Neural cell (in vitro differentiated cells): ENCODE data around the gene INPP5F.

Source experiments
- EZH2 ChIP-seq: fragments of 200-600, 300-800 bp; shearing (Covaris generic), sonication (generic); IDR thresholded peaks from 2 replicates; pipeline ENCODE4 v1.6.1; 2014; ENCODE audit warnings: antibody characterized with exemption, low read length, borderline replicate concordance, mild to moderate bottlenecking; ENCODE audit not compliant: insufficient read depth, poor library complexity, severe bottlenecking
- RAD21 ChIP-seq: fragments of 450-650 bp; conservative IDR thresholded peaks from 2 replicates; pipeline ENCODE4 v1.6.1; 2014; ENCODE audit warnings: antibody characterized with exemption, mild to moderate bottlenecking, moderate library complexity
- REST ChIP-seq: IDR thresholded peaks from 2 replicates; pipeline ENCODE4 v1.6.1; 2012; ENCODE audit warnings: borderline replicate concordance
- TAF1 ChIP-seq: IDR thresholded peaks from 2 replicates; pipeline ENCODE4 v1.6.1; 2012; ENCODE audit warnings: low read depth
- TF ChIP-seq, protein P1 (sequence below): fragments of 450-650 bp; IDR thresholded peaks from 2 replicates; pipeline ENCODE4 v1.5.1; 2014; ENCODE audit warnings: antibody characterized with exemption, mild to moderate bottlenecking, moderate library complexity; ENCODE audit not compliant: poor library complexity, severe bottlenecking

DNA sequence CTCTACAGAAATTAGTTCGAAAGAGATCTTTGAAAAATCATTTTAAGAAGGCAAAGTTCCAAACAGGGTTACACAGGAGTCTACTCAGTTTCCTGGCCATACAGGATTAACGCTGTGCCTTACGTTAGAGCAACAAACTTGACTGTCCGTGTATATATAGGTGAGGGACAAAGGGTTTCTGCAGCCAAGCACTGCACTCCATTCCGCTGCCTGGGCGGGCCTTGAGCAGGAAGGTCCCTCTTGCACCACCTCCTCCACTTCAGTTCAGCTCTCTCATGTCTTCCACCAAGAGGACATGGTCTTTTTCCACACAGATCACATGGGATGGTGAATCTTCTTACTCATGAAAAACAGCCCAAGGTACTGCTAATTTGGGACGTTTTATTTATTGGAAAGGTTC is 103.6 kb downstream of the INPP5F start:
- no peak for TF ChIP-seq REST
- TF ChIP-seq, protein P1, sequence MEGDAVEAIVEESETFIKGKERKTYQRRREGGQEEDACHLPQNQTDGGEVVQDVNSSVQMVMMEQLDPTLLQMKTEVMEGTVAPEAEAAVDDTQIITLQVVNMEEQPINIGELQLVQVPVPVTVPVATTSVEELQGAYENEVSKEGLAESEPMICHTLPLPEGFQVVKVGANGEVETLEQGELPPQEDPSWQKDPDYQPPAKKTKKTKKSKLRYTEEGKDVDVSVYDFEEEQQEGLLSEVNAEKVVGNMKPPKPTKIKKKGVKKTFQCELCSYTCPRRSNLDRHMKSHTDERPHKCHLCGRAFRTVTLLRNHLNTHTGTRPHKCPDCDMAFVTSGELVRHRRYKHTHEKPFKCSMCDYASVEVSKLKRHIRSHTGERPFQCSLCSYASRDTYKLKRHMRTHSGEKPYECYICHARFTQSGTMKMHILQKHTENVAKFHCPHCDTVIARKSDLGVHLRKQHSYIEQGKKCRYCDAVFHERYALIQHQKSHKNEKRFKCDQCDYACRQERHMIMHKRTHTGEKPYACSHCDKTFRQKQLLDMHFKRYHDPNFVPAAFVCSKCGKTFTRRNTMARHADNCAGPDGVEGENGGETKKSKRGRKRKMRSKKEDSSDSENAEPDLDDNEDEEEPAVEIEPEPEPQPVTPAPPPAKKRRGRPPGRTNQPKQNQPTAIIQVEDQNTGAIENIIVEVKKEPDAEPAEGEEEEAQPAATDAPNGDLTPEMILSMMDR: no peak
- no peak for TF ChIP-seq TAF1
- no peak for TF ChIP-seq RAD21
- TF ChIP-seq EZH2: no peak
